ENCODE measurements around the gene RAB31.

GRCh38 chr18:9906481-9906880 is 198.4 kb downstream of the RAB31 start:
- TF ChIP-seq CTCF (IDR thresholded peaks at IDR 0.05) (no peak), POLR2A (IDR thresholded peaks at IDR 0.05) (no peak)
